Gastroesophageal sphincter (tissue), 3 donors: Measurements from ENCODE around the gene PDZRN4.

Experiments
- EP300 ChIP-seq: sonication (generic); formaldehyde crosslinking; IDR thresholded peaks from one replicate; pipeline ENCODE4 v1.6.1; 2017; ENCODE audit warnings: antibody characterized with exemption, mild to moderate bottlenecking
- POLR2A ChIP-seq, 2 donors: fragments of 450-650 bp; IDR thresholded peaks; one replicate each; pipeline ENCODE4 v1.6.1; 2017; ENCODE audit warnings: antibody characterized with exemption in 2 of 2, mild to moderate bottlenecking in 2 of 2, moderate library complexity in 1 of 2
- TF ChIP-seq, protein P1 (sequence below), 4 experiments: fragments of 200-600 bp in 2 of 4; fragments of 450-650 bp in 2 of 4; sonication (generic) in 1 of 4; IDR thresholded peaks; one replicate each; pipeline ENCODE4 v1.5.1; 2017 to 2019; ENCODE audit warnings: antibody characterized with exemption in 4 of 4, mild to moderate bottlenecking in 2 of 4, moderate library complexity in 2 of 4

DNA sequence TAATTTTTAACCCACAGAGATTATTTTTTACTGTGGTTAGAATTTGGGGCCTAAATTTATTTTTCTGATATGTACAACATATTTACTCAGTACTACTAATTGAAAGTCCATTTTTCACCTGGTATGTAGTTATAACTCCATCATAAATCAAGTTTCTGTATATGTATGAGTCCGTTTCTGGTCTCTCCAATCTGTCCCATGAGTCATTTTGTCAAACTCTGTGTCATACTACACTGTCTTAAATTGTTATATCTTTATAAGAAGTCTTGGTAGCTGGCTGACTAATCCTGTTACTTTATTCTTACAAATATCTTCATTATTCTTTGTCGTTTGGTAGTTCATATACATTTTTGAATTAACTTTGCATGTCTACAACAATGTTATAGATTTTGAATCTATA, 344.0 kb downstream of the PDZRN4 start:
- no peak for TF ChIP-seq POLR2A (IDR thresholded peaks at IDR 0.05)
- no peak for TF ChIP-seq EP300
- TF ChIP-seq, protein P1, sequence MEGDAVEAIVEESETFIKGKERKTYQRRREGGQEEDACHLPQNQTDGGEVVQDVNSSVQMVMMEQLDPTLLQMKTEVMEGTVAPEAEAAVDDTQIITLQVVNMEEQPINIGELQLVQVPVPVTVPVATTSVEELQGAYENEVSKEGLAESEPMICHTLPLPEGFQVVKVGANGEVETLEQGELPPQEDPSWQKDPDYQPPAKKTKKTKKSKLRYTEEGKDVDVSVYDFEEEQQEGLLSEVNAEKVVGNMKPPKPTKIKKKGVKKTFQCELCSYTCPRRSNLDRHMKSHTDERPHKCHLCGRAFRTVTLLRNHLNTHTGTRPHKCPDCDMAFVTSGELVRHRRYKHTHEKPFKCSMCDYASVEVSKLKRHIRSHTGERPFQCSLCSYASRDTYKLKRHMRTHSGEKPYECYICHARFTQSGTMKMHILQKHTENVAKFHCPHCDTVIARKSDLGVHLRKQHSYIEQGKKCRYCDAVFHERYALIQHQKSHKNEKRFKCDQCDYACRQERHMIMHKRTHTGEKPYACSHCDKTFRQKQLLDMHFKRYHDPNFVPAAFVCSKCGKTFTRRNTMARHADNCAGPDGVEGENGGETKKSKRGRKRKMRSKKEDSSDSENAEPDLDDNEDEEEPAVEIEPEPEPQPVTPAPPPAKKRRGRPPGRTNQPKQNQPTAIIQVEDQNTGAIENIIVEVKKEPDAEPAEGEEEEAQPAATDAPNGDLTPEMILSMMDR (IDR thresholded peaks at IDR 0.05) = no peak
